Body of pancreas (tissue), 4 donors: ENCODE data around the gene TMEM220. TPM values are rescaled to one million over a fixed set of nuclear protein-coding genes. Genes with fewer than 3 reads are reported as not detected.
A peak's percentile ranks its signal among the peaks of the same experiment; 100 is the strongest.

ENCODE experiments used
- ATAC-seq: fragments of 150-250 bp; one replicate; pipeline ENCODE4 v1.9.1; 2016
- DNase-seq, 4 donors: peaks; one replicate each; pipeline ENCODE4 v3.0.0-alpha.2; 2019
- H3K27ac ChIP-seq, 4 donors: fragments of 200-600 bp; sonication (generic); 1 replicate in 3 of 4; 2 replicates in 1 of 4; pipeline versions ENCODE4 v1.5.1 to v1.6.1; 2016 to 2019; ENCODE audit warnings: mild to moderate bottlenecking in 1 of 4, mixed read lengths in 1 of 4, moderate library complexity in 1 of 4
- H3K27me3 ChIP-seq, 2 donors: fragments of 200-600 bp; sonication (generic); one replicate each; pipeline ENCODE4 v1.6.0; 2016; ENCODE audit warnings: mild to moderate bottlenecking in 1 of 2
- H3K36me3 ChIP-seq, 2 donors: fragments of 200-600 bp; sonication (generic); replicated peaks in 1 of 2; 2 replicates each; pipeline ENCODE4 v1.5.1; 2016; ENCODE audit warnings: low read depth in 2 of 2; ENCODE audit not compliant: insufficient read depth in 1 of 2
- H3K4me1 ChIP-seq: fragments of 200-600 bp; sonication (generic); one replicate; pipeline ENCODE4 v1.6.0; 2016
- H3K4me3 ChIP-seq, 2 donors: fragments of 200-600 bp; sonication (generic); 1 replicate in 1 of 2; 2 replicates in 1 of 2; pipeline ENCODE4 v1.5.1; 2016 to 2019
- H3K9me3 ChIP-seq, 3 donors: fragments of 200-600 bp; sonication (generic); 1 replicate in 2 of 3; 2 replicates in 1 of 3; pipeline ENCODE4 v1.5.1; 2016
- CTCF ChIP-seq, 7 experiments: fragments of 450-650 bp in 4 of 7; fragments of 200-600 bp in 3 of 7; sonication (generic) in 3 of 7; IDR thresholded peaks; one replicate each; pipeline ENCODE4 v1.5.1; 2016 to 2019; ENCODE audit warnings: antibody characterized with exemption in 7 of 7
- POLR2A ChIP-seq, 3 donors: fragments of 450-650 bp; IDR thresholded peaks; one replicate each; pipeline ENCODE4 v1.6.1; 2016; ENCODE audit warnings: antibody characterized with exemption in 3 of 3, mild to moderate bottlenecking in 2 of 3
- WGBS, 2 donors: methylation state at CpG; one replicate each; pipeline ENCODE4 v1.1.5; 2017; 5-methylcytosine and 5-hydroxymethylcytosine counted together
- intact Hi-C: fragments of 100-400 bp; cut with DNase I; formaldehyde crosslinking; loops from one replicate; pipeline ENCODE4 v1.15.1; 2023
- total RNA-seq, 2 donors: library from RNA; depleted of rRNA; stranded (reverse); fragments of >200 nt; gene quantifications; one replicate each; pipeline ENCODE4 v1.1.0, GENCODE V29; 2016

TMEM220 gene
- total RNA-seq, 2 donors from 2014 or later, result 4.4 to 11.5 TPM

DNA sequence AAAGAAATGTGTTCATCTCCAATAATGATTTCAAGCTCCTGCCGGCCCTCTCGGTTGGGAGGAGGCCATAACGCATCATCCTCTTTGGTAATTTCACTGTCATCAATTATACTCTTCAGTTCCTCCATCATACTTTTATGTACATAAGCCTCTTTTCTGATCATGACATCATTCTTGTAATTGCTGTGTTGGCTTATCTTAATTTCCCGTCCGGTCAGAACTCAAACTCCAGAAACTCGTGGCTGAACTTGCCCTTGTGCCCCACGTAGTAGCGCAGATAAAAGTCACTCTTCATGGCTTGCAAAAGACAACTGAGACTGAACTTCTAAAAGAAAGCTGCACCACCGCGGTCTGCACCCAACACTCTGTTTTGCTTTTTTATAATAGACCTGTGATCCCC lies 13.6 kb downstream of the TMEM220 start:
- ATAC-seq, result no peak
- no peak for DNase-seq
- Histone ChIP-seq H3K27ac (no peak overlapping the region), H3K4me3 (no peak overlapping the region), H3K4me1 (peaks cover 7% of the 10 kb centered on the region), H3K27me3 (no peaks in the 10 kb centered on the region), H3K9me3 (no peaks in the 10 kb centered on the region), H3K36me3 (peaks cover 0 to 13% of the 10 kb centered on the region in 2 donors)
- WGBS, 2 donors, result 85% methylated on average over 10 of the region's 10 CpGs
- TF ChIP-seq POLR2A (IDR thresholded peaks at IDR 0.05) (no peak), CTCF (IDR thresholded peaks at IDR 0.05) (no peak)
- intact Hi-C loops, result no loop called here

DNA sequence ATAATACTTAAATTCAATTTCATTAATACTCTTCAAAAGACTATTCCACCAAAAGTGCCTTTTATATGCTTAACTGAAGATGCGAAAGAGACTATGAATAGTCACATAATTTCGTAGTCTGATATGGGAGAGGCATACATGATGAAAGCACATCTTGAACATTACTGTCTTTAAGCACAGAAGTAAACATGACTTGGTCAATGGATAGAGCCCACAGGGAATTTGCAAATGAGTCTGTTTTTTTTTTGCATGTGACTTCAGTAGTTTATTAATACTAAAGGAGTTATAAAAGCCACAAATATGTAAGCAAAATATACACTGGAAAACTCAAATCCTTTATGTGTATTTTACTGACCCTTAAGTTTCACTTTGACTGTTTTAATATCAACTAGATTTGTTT lies 16.5 kb downstream of the TMEM220 start:
- intact Hi-C loops, result no loop called here
- H3K36me3 ChIP-seq, result peaks cover 0 to 24% of the 10 kb centered on the region in 2 donors
- no peaks in the 10 kb centered on the region for H3K27me3 ChIP-seq
- H3K27ac ChIP-seq, result no peak overlapping the region
- peaks cover 3% of the 10 kb centered on the region for H3K4me1 ChIP-seq
- TF ChIP-seq POLR2A (IDR thresholded peaks at IDR 0.05) (no peak), CTCF (IDR thresholded peaks at IDR 0.05) (no peak)
- ATAC-seq (no peak), DNase-seq (no peak)
- 94 to 99% methylated on average over 2 of the region's 2 CpGs for WGBS, 2 donors
- no peaks in the 10 kb centered on the region for H3K9me3 ChIP-seq
- H3K4me3 ChIP-seq, result no peak overlapping the region

DNA sequence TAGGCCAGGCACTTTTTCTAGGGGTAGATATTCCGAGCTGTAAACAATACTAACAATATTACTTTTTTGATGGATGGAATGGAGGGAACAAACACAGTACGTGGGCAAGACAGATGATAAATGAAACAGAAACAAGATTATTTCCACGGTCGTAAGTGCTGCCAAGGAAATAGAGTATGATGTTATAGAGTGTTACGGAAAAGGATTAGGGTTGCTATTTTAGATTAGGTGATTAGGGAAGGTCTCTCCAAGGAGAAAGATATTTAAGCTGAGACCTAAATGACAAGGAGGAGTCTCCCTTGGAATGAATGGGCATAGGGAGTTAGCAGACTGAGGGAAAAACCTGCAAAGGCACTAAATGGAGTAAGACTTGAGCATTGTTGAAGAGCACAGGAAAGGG lies 24.1 kb downstream of the TMEM220 start:
- Histone ChIP-seq H3K27ac (no peak overlapping the region), H3K36me3 (peaks cover 0 to 20% of the 10 kb centered on the region in 2 donors), H3K4me1 (peaks cover 8% of the 10 kb centered on the region), H3K27me3 (no peaks in the 10 kb centered on the region), H3K4me3 (no peak overlapping the region), H3K9me3 (no peaks in the 10 kb centered on the region)
- ATAC-seq (no peak), DNase-seq (no peak)
- TF ChIP-seq POLR2A (IDR thresholded peaks at IDR 0.05), result no peak
- TF ChIP-seq CTCF (IDR thresholded peaks at IDR 0.05), result no peak
- 82 to 83% methylated on average over 5 of the region's 5 CpGs for WGBS, 2 donors
- intact Hi-C loops, result no loop called here

GRCh38 chr17:10702574-10702973 lies 27.2 kb downstream of the TMEM220 start:
- Histone ChIP-seq H3K4me3 (no peak overlapping the region), H3K36me3 (peaks cover 0 to 12% of the 10 kb centered on the region in 2 donors), H3K27ac (no peak overlapping the region), H3K4me1 (peaks cover 12% of the 10 kb centered on the region), H3K9me3 (no peaks in the 10 kb centered on the region), H3K27me3 (no peaks in the 10 kb centered on the region)
- intact Hi-C loops, result no loop called here
- TF ChIP-seq CTCF (IDR thresholded peaks at IDR 0.05) (no peak), POLR2A (IDR thresholded peaks at IDR 0.05) (no peak)
- WGBS, 2 donors, result 55 to 72% methylated on average over 2 of the region's 2 CpGs
- DNase-seq (peak in 1 of 4 donors; percentile 5), ATAC-seq (no peak)

- H3K4me1 ChIP-seq, result peaks cover 20% of the 10 kb centered on the region
- H3K9me3 ChIP-seq, result no peaks in the 10 kb centered on the region
- intact Hi-C loops, result no loop called here
- WGBS, 2 donors, result 78 to 94% methylated on average over 1 of the region's 1 CpG
- no peak overlapping the region for H3K27ac ChIP-seq
- DNase-seq (no peak), ATAC-seq (no peak)
- no peak overlapping the region for H3K4me3 ChIP-seq
- H3K27me3 ChIP-seq, result no peaks in the 10 kb centered on the region
- peaks cover 0 to under 1% of the 10 kb centered on the region in 2 donors for H3K36me3 ChIP-seq
- no peak for TF ChIP-seq CTCF (IDR thresholded peaks at IDR 0.05)
- no peak for TF ChIP-seq POLR2A (IDR thresholded peaks at IDR 0.05)
Measured at GRCh38 chr17:10699856-10700255, 30.0 kb downstream of the TMEM220 start.
